Thyroid gland (tissue), 4 donors: ENCODE results near the gene PTPRN2.

ENCODE experiments used
- POLR2A ChIP-seq, 2 donors: fragments of 450-650 bp; IDR thresholded peaks; one replicate each; pipeline ENCODE4 v1.6.1; 2017; ENCODE audit warnings: antibody characterized with exemption in 2 of 2, mild to moderate bottlenecking in 2 of 2, moderate library complexity in 1 of 2
- TF ChIP-seq, protein P1 (sequence below), 6 experiments: fragments of 200-600 bp in 3 of 6; fragments of 450-650 bp in 3 of 6; sonication (generic) in 3 of 6; IDR thresholded peaks; one replicate each; pipeline ENCODE4 v1.5.1; 2016 to 2019; ENCODE audit warnings: antibody characterized with exemption in 6 of 6, mild to moderate bottlenecking in 2 of 6, inconsistent platforms in 1 of 6, moderate library complexity in 1 of 6

DNA sequence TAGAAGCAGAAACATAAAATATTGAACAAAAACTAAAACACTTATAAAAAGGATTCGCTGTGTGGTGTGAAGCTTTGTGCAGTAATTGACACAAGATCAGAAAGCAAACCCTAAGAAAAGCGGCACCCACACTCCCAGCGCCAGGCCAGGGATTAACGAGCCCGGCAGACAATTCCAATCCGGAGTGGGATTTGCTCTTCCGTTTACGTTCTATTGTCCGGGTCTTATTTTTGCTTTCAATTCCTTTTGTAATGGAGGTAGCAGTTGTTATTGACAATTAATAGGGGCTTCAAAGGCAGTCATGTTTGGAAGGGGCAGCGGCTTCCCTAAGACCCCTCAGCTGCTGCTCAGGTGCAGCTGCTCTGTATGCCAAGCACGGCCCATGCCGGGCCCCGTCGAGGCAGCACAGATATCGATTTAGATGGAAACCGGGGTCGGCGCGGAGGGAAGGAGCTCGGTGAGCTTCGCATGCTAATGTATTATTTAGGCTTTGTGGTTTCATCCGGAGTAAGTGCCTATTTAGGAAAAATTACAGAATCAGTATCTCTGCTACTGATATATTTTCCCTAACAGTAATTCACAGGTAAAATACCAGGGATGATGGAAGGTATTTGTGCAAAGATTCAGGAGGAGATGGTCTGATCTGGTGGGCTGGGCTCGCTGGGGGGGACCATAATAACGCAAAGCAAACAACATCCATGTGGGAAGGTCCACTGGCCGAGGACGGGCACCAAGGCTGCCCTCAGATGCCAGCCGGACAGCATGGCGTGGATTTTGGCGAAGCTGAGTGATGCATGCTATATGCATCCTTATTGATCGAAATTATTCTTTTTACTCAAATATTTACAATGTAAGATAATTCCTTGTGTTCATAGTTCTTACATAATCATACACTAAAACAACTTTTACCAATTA lies 561.7 kb downstream of the PTPRN2 start:
- TF ChIP-seq, protein P1, sequence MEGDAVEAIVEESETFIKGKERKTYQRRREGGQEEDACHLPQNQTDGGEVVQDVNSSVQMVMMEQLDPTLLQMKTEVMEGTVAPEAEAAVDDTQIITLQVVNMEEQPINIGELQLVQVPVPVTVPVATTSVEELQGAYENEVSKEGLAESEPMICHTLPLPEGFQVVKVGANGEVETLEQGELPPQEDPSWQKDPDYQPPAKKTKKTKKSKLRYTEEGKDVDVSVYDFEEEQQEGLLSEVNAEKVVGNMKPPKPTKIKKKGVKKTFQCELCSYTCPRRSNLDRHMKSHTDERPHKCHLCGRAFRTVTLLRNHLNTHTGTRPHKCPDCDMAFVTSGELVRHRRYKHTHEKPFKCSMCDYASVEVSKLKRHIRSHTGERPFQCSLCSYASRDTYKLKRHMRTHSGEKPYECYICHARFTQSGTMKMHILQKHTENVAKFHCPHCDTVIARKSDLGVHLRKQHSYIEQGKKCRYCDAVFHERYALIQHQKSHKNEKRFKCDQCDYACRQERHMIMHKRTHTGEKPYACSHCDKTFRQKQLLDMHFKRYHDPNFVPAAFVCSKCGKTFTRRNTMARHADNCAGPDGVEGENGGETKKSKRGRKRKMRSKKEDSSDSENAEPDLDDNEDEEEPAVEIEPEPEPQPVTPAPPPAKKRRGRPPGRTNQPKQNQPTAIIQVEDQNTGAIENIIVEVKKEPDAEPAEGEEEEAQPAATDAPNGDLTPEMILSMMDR (IDR thresholded peaks at IDR 0.05): no peak
- no peak for TF ChIP-seq POLR2A (IDR thresholded peaks at IDR 0.05)
